LNCaP clone FGC (cell line): ENCODE results near the gene TPST2.

Experiments used
- DNase-seq: peaks from one replicate; pipeline ENCODE4 v3.0.0-alpha.2; 2011; ENCODE audit warnings: low read depth
- H3K4me3 ChIP-seq: 2 replicates; pipeline ENCODE4 v1.5.1; 2011; ENCODE audit warnings: mild to moderate bottlenecking, low read depth, low read length, control low read depth
- CTCF ChIP-seq: IDR thresholded peaks from 2 replicates; pipeline ENCODE4 v1.5.1; 2012; ENCODE audit warnings: mild to moderate bottlenecking; ENCODE audit not compliant: control insufficient read depth, insufficient read depth; ENCODE audit errors: extremely low read depth

TPST2 gene

GRCh38 chr22:26629988-26630761 is 40.2 kb upstream of the TPST2 start:
- TF ChIP-seq CTCF: no peak
- no peak for DNase-seq
- H3K4me3 ChIP-seq: no peak overlapping the region

GRCh38 chr22:26624803-26625202 is 34.9 kb upstream of the TPST2 start:
- TF ChIP-seq CTCF: no peak
- DNase-seq: no peak
- H3K4me3 ChIP-seq: no peak overlapping the region

DNA sequence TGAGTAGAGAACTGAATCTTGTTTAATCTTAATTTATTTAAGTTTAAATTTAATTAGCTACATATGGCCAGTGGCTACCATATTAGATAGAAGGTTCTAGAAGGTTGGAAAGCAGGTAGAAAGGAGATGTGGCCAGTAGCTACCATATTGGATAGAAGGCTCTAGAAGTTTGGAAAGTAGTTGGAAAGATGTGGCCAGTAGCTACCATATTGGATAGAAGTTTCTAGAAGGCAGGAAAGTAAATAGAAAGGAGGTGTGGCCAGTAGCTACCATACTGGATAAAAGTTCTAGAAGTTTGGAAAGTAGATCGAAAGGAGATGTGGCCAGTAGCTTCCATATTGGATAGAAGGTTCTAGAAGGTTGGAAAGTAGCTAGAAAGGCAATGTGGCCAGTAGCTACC is 34.1 kb upstream of the TPST2 start:
- no peak for DNase-seq
- no peak for TF ChIP-seq CTCF
- H3K4me3 ChIP-seq: no peak overlapping the region

DNA sequence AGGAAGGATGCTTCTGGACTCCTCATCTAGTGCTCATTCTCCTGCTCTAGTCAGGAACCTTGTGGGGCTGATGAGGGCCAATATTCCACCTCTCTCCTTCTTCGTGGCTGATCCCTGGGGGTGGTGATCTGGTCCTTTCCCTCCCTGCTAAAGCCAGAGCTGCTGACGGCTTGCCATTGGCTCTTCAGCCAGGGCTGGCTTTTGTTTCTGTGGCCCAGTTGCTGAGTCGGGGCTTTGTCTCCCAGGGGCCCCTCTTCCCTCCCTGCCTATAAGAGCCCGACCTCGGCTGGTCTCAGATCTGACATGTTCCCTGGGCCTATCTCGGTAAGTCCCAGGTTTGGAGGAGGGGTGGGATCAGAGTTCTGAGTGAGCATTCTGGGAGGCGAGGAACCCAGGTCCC is 31.7 kb upstream of the TPST2 start, which contains the start of gene CRYBA4:
Gene CRYBA4, plus strand, starts transcription at position 301 of the 400 bp plus-strand sequence. CDS start 634 bp downstream, outside the sequence.
- no peak for TF ChIP-seq CTCF
- no peak for DNase-seq
- H3K4me3 ChIP-seq: no peak within 1 kb of the TSS

GRCh38 chr22:26620197-26620596 is 30.3 kb upstream of the TPST2 start:
- DNase-seq: no peak
- TF ChIP-seq CTCF: no peak
- no peak overlapping the region for H3K4me3 ChIP-seq

GRCh38 chr22:26619510-26619909 is 29.6 kb upstream of the TPST2 start:
- H3K4me3 ChIP-seq: no peak overlapping the region
- TF ChIP-seq CTCF: no peak
- DNase-seq: no peak

DNA sequence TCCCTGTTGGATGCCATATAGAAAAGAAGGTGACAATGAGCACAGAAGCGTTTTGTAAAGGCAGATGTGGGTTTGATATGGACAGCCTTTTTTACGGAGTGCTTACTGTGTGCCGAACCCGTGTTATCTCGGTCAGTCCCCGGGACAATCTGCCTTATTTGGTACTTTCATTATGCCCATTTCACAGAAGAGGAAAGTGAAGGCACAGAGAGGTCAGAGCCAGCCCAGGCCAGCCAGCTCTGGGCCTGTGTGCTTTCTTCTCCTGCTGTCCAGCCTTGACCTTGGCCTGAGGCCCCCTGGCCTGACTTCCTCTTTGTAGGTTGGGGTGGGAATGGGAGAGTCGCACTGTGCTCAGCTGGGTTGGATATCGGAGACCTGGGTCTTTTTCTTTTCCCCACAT is 28.5 kb upstream of the TPST2 start:
- TF ChIP-seq CTCF: no peak
- H3K4me3 ChIP-seq: no peak overlapping the region
- DNase-seq: no peak
